MM.1S (cell line): ENCODE data around the gene LDHAL6B.
A peak's percentile ranks its signal among the peaks of the same experiment; 100 is the strongest.

Experiments
- DNase-seq: peaks from one replicate; pipeline ENCODE4 v3.0.0-alpha.2; 2015
- H2AFZ ChIP-seq: fragments of 300-600 bp; sonication (generic); 2 replicates; pipeline ENCODE4 v1.6.0; 2016; ENCODE audit warnings: antibody characterized with exemption, low read length
- H3F3A ChIP-seq: fragments of 300-600 bp; sonication (generic); 2 replicates; pipeline ENCODE4 v1.6.1; 2016; ENCODE audit warnings: mild to moderate bottlenecking, antibody characterized with exemption, low read length, moderate library complexity, mixed read lengths; ENCODE audit not compliant: insufficient read depth
- H3K27ac ChIP-seq: fragments of 300-600 bp; sonication (generic); 2 replicates; pipeline ENCODE4 v1.5.1; 2016; ENCODE audit warnings: mild to moderate bottlenecking, low read length
- H3K27me3 ChIP-seq: fragments of 300-600 bp; sonication (generic); replicated peaks from 2 replicates; pipeline ENCODE4 v1.6.0; 2016; ENCODE audit warnings: low read length; ENCODE audit not compliant: insufficient read depth
- H3K36me3 ChIP-seq: fragments of 300-600 bp; sonication (generic); replicated peaks from 2 replicates; pipeline ENCODE4 v1.6.1; 2016; ENCODE audit warnings: mild to moderate bottlenecking, low read length, mixed read lengths; ENCODE audit not compliant: insufficient read depth
- H3K4me1 ChIP-seq: fragments of 300-600 bp; sonication (generic); 2 replicates; pipeline ENCODE4 v1.6.1; 2016; ENCODE audit warnings: low read length, mixed read lengths
- H3K4me2 ChIP-seq: fragments of 300-600 bp; sonication (generic); 2 replicates; pipeline ENCODE4 v1.6.0; 2016; ENCODE audit warnings: low read depth, low read length
- H3K4me3 ChIP-seq: fragments of 300-600 bp; sonication (generic); 2 replicates; pipeline ENCODE4 v1.5.1; 2016; ENCODE audit warnings: low read length, mixed read lengths
- H3K79me2 ChIP-seq: fragments of 300-600 bp; sonication (generic); 2 replicates; pipeline ENCODE4 v1.6.1; 2016; ENCODE audit warnings: mixed run types, low read length, mixed read lengths
- H3K9ac ChIP-seq: fragments of 300-600 bp; sonication (generic); 2 replicates; pipeline ENCODE4 v1.6.1; 2016; ENCODE audit warnings: low read length, mixed read lengths
- H3K9me2 ChIP-seq: fragments of 300-600 bp; sonication (generic); replicated peaks from 2 replicates; pipeline ENCODE4 v1.6.1; 2016; ENCODE audit warnings: mild to moderate bottlenecking, low read length, mixed read lengths; ENCODE audit not compliant: insufficient read depth
- H3K9me3 ChIP-seq: fragments of 300-600 bp; sonication (generic); replicated peaks from 2 replicates; pipeline ENCODE4 v1.6.1; 2016; ENCODE audit warnings: mild to moderate bottlenecking, low read length, mixed read lengths; ENCODE audit not compliant: insufficient read depth
- H4K20me1 ChIP-seq: fragments of 300-600 bp; sonication (generic); 2 replicates; pipeline ENCODE4 v1.6.1; 2016; ENCODE audit warnings: mild to moderate bottlenecking, low read length, moderate library complexity, mixed read lengths; ENCODE audit not compliant: insufficient read depth
- CTCF ChIP-seq: fragments of 300-600 bp; sonication (generic); IDR thresholded peaks from 2 replicates; pipeline ENCODE4 v1.5.1; 2016; ENCODE audit warnings: antibody characterized with exemption, low read length, mixed read lengths
- EZH2 ChIP-seq: fragments of 300-600 bp; sonication (generic); optimal IDR thresholded peaks from 2 replicates; pipeline ENCODE3; 2017; ENCODE audit warnings: low read depth, mild to moderate bottlenecking, antibody characterized with exemption, low read length, mixed read lengths
- EZH2phosphoT487 ChIP-seq: fragments of 300-600 bp; sonication (generic); IDR thresholded peaks from 2 replicates; pipeline ENCODE4 v1.6.1; 2018; ENCODE audit warnings: antibody characterized with exemption, low read length

Gene LDHAL6B

GRCh38 chr15:59237119-59237855 is 30.6 kb downstream of the LDHAL6B start:
- Histone ChIP-seq H3K4me1 (peaks cover 7% of the 10 kb centered on the region), H3K4me3 (peak overlapping the region; percentile 29; the same call in 1 of the 2 replicates), H3K9me3 (no peaks in the 10 kb centered on the region), H3K36me3 (no peaks in the 10 kb centered on the region), H3K79me2 (no peaks in the 10 kb centered on the region), H3K4me2 (peak overlapping the region; percentile 62), H3K9ac (peak overlapping the region; percentile 33; the same call in 1 of the 2 replicates), H3F3A (peaks cover 7% of the 10 kb centered on the region; the same call in 1 of the 2 replicates), H3K9me2 (no peaks in the 10 kb centered on the region), H3K27ac (peak overlapping the region; percentile 78), H2AFZ (peak overlapping the region; percentile 24; the same call in 1 of the 2 replicates), H4K20me1 (no peaks in the 10 kb centered on the region), H3K27me3 (no peaks in the 10 kb centered on the region)
- TF ChIP-seq CTCF (no peak), EZH2phosphoT487 (no peak), EZH2 (no peak)
- peak; percentile 61 for DNase-seq

GRCh38 chr15:59237924-59238331 is 31.3 kb downstream of the LDHAL6B start:
- DNase-seq = peak; percentile 48
- H3K27me3 ChIP-seq = no peaks in the 10 kb centered on the region
- H4K20me1 ChIP-seq = no peaks in the 10 kb centered on the region
- H3K36me3 ChIP-seq = no peaks in the 10 kb centered on the region
- peaks cover 7% of the 10 kb centered on the region; the same call in 1 of the 2 replicates for H3F3A ChIP-seq
- H3K79me2 ChIP-seq = no peaks in the 10 kb centered on the region
- H3K9ac ChIP-seq = peak overlapping the region; percentile 33; the same call in 1 of the 2 replicates
- H3K9me3 ChIP-seq = no peaks in the 10 kb centered on the region
- peak overlapping the region; percentile 29 for H3K4me3 ChIP-seq
- peaks cover 7% of the 10 kb centered on the region for H3K4me1 ChIP-seq
- H3K4me2 ChIP-seq = peak overlapping the region; percentile 62
- TF ChIP-seq EZH2 (no peak), EZH2phosphoT487 (no peak), CTCF (no peak)
- no peaks in the 10 kb centered on the region for H3K9me2 ChIP-seq
- peak overlapping the region; percentile 78 for H3K27ac ChIP-seq
- peak overlapping the region; percentile 24; the same call in 1 of the 2 replicates for H2AFZ ChIP-seq

- Histone ChIP-seq H3K4me3 (no peak overlapping the region), H3K9me2 (no peaks in the 10 kb centered on the region), H4K20me1 (no peaks in the 10 kb centered on the region), H3K9me3 (no peaks in the 10 kb centered on the region), H2AFZ (no peak overlapping the region), H3K27ac (no peak overlapping the region), H3K36me3 (no peaks in the 10 kb centered on the region), H3F3A (peaks cover 7% of the 10 kb centered on the region; the same call in 1 of the 2 replicates), H3K27me3 (no peaks in the 10 kb centered on the region), H3K9ac (no peak overlapping the region), H3K4me1 (peaks cover 18% of the 10 kb centered on the region), H3K4me2 (no peak overlapping the region), H3K79me2 (no peaks in the 10 kb centered on the region)
- no peak for DNase-seq
- TF ChIP-seq EZH2phosphoT487 = no peak
- no peak for TF ChIP-seq EZH2
- no peak for TF ChIP-seq CTCF
Measured at GRCh38 chr15:59240036-59240435, 33.4 kb downstream of the LDHAL6B start.
